Stimulated activated CD8-positive, alpha-beta memory T cell treated with anti-CD3 and anti-CD28 coated beads, Interleukin-7, amount 100 ng/mL, for 4 hours (primary cell): ENCODE measurements around the gene TFIP11.

Experiments used
- DNase-seq, 2 donors: peaks; one replicate each; pipeline ENCODE4 v3.0.0-alpha.2; 2020; ENCODE audit warnings: low read depth in 2 of 2

The TFIP11 gene

GRCh38 chr22:26512149-26512793 lies at the start of gene TFIP11:
Gene TFIP11, minus strand, starts transcription at chr22:26512473. Its CDS starts 2,201 bp downstream, at chr22:26510272.
- DNase-seq: peak; percentile 82 to 85

- DNase-seq: no peak
Measured at GRCh38 chr22:26561756-26562417, 49.6 kb upstream of the TFIP11 start.

DNA sequence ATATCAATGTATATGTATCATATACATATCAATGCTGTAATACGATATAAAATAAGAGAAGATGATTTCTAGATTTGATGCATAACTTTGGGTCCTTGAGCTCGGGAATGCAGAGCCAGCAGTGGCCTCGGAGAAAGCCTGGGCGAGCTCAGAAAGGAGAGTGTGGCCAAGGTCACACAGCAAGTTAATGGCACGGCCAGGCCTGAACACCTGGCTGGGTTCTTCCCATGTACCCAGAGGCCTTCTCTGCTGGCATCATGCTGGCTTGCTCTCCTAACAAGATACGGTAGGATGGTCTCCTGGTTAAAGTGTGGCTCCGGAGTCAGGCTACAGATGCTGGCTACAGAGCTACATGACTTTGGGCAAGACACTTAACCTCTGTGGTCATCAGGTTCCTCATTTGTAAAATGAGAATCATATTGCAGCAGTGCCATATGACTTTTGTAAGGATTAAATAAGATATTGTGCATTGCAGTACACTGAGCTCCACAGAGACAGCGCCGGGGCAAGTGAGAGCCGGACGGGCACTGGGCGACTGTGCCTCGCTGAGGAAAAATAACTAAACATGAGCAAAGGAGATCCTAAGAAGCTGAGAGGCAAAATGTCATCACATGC lies 47.8 kb upstream of the TFIP11 start:
- DNase-seq: no peak

GRCh38 chr22:26558248-26558895 lies 46.1 kb upstream of the TFIP11 start:
- DNase-seq: no peak

DNA sequence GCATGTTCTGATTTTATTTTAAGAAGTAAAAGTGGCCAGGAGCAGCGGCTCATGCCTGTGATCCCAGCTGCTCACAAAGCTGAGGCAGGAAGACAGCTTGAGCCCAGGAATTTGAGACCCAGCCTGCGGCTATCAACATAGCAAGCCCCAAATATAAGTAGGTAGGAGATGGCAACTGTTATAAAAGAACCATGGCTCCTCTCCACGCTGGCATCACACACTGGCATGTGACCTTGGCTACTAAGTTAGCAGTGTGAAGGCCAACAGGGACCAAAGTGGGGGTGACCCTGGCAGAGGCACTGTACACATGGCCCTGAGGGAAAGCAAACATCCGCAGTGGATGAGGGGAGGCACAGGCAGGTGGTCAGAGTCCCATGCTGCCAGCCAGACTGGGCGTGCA lies 44.6 kb upstream of the TFIP11 start:
- no peak for DNase-seq

GRCh38 chr22:26555478-26555877 lies 43.2 kb upstream of the TFIP11 start:
- no peak for DNase-seq

DNA sequence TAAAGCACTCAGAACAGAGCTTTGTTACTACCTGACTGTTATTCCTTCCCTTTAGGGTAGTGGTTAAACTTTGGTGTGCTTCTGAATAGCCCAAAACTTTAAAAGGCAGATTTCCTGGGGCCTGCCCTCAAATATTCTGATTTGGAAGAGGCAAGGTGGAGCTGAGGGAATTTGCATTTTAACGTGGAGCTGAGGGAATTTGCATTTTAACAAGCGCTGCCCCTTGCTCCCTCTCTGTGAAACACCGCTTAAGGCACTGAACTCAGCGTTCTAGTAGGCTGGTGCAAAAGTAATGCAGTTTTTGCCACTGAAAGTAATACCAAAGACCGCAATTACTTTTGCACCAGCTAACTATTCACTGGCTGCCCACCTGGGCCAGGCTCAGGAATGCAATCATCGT lies 42.7 kb upstream of the TFIP11 start:
- DNase-seq: no peak

GRCh38 chr22:26553056-26553752 lies 40.9 kb upstream of the TFIP11 start:
- DNase-seq: no peak

- no peak for DNase-seq
Measured at GRCh38 chr22:26552466-26552865, 40.2 kb upstream of the TFIP11 start.

GRCh38 chr22:26551568-26551967 lies 39.3 kb upstream of the TFIP11 start:
- no peak for DNase-seq

DNA sequence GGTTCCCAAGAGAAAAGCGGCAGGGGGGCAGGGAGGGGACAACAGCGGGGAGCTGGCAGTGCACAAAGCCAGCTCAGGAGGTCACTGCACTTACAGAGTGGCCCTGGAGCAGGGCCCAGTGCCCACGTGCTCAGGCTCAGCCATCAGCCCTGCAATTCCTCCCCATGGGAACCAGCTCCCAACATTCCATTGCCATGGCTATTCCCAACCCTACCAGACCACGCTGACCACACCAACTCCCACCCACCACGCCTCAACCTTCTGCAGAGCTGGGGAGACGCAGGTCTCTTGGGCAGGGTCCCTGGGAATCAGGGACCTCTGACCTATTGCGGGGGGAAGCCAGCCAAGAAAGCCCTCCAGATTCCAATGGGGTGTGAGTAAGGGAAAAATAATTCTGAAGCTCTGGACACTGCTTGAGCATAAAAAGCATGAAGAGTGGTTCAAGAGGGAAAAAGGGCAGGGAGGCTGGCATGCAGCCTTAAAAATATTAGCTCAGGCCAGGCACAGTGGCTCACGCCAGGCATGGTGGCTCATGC lies 38.3 kb upstream of the TFIP11 start:
- no peak for DNase-seq

DNA sequence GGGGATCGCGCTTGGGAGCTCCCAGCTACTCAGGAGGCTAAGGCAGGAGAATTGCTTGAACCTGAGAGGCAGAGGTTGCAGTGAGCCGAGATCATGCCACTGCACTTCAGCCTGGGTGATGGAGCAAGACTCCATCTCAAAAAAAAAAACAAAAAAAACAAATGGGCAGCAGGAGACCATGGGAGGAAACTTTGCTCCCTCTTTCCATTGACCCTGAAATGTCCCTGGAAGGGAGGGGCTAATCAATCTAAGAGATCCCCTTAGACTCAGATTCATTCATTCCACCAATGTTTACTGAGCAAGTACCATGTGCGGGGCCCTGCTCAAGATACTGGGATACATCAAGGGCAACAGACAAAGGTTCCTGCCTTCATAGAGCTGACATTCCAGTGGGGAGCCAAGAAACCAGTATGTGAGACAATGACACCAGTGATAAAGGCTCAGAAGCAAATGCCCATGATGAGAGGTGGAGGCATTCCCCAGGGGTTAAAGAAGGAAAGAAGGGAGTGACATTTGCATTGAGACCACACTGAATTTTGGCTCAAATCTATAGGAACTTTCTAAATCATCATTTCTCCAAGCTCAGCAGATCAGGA lies 37.7 kb upstream of the TFIP11 start:
- no peak for DNase-seq

- DNase-seq: no peak
Measured at GRCh38 chr22:26548984-26549383, 36.7 kb upstream of the TFIP11 start.

- no peak for DNase-seq
Measured at GRCh38 chr22:26548303-26548702, 36.0 kb upstream of the TFIP11 start.

- DNase-seq: no peak
Measured at GRCh38 chr22:26547837-26548236, 35.6 kb upstream of the TFIP11 start.

- DNase-seq: peak in 1 of 2 donors; percentile 13
Measured at GRCh38 chr22:26547426-26547825, 35.2 kb upstream of the TFIP11 start.

- DNase-seq: no peak
Measured at GRCh38 chr22:26546282-26546681, 34.0 kb upstream of the TFIP11 start.

- no peak for DNase-seq
Measured at GRCh38 chr22:26545827-26546226, 33.6 kb upstream of the TFIP11 start.

GRCh38 chr22:26545385-26545784 lies 33.1 kb upstream of the TFIP11 start:
- DNase-seq: no peak

DNA sequence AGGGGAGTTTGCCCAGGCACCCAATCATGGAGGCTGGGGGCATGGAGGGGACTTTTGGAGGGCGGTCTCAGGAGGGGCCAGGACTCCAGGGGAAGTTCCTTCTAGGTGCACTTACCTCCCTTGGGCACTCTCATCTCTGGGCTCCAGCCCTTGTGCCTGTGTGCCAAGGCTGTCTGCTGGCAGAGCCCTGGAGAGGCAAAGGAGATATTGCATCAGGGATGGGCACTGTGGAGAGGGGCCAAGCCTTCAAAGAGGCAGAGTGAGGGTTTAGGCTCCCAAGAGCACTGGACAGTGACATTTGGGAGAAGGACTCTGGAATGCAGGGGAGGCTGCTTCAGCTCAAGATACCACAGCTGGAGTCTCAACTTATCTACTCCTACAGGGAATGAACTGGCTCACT lies 32.2 kb upstream of the TFIP11 start:
- no peak for DNase-seq

- DNase-seq: no peak
Measured at GRCh38 chr22:26542831-26543230, 30.6 kb upstream of the TFIP11 start.
